Ramos (cell line): ENCODE results near the gene OR6C65.

Source experiments
- in situ Hi-C: fragments of 300-500 bp; cut with MboI; formaldehyde crosslinking; loops from one replicate; pipeline ENCODE4 v1.14.3; 2022; ENCODE audit warnings: low sequenced_read_pairs; ENCODE audit not compliant: unreplicated experiment

The OR6C65 gene

DNA sequence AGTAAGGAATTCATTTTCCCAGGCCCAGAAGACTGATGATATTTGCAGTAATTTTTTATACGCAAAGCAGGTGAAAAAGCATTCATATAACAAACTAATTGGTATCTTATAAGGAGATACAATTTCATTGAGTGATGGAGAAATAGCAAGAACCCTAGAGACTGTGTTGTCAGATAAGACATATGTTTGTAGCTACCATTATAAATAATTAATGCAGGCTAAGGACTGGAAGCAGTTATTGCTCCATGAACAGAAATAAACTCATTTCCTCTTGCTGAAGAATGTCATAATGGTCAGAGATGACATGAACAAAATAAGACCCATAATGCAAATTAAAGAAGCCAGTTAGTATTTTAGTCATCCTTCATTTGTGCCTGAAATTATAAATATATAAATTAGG lies 45.0 kb downstream of the OR6C65 start:
- in situ Hi-C loops: no loop called here

DNA sequence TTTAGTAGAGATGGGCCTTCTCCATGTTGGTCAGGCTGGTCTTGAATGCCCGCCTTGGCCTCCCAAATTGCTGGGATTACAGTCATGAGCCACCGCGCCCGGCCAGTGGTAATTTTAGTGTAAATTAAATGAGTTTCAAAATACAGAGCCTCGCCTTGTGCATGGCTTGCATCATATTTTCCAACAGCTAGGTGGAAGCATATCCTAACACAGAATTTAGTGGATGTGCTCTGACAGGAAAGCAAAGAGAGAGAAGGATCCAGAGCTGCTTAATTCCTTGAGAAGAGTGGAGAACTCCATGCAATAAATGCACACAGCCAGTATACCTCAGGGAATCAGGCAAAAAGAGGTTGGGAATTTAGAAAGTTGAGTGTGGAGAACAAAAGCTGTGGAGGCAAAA lies 46.0 kb downstream of the OR6C65 start:
- in situ Hi-C loops: no loop called here

DNA sequence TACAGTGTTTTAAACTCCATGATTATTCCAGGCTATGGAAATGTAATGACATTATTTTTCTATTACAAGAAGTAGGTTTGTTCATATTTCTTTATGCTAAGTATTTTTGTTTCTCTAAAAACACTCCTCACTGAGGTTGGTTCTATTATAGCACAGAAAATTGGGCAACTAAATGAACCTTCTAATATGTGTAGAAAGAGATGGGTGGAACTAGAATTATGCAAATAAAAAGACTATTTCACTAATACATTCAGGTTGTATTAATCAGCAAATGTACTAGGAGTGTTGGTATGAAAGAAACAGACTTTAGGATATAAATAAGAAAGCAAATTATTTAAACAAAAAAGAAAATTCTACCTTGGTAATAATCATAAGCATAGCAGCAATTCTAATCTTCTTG lies 48.5 kb downstream of the OR6C65 start:
- in situ Hi-C loops: no loop called here
